NT2/D1 (cell line): ENCODE measurements around the gene CCPG1.
A peak's percentile ranks its signal among the peaks of the same experiment; 100 is the strongest.
"Not testable (repeated sequence)": the region's sequence is repeated elsewhere in the genome, so short reads cannot be mapped to it uniquely, and the experiment has no call there.

Source experiments
- DNase-seq: peaks from one replicate; pipeline ENCODE4 v3.0.0-alpha.2; 2011; ENCODE audit warnings: low read depth, low spot score
- H3K27me3 ChIP-seq: 2 replicates; pipeline ENCODE4 v1.6.0; 2011; ENCODE audit warnings: mild to moderate bottlenecking; ENCODE audit not compliant: insufficient read length, insufficient read depth
- H3K36me3 ChIP-seq: 2 replicates; pipeline ENCODE4 v1.6.1; 2011; ENCODE audit warnings: mild to moderate bottlenecking, low read length, mixed read lengths; ENCODE audit not compliant: insufficient read depth, insufficient read length
- H3K4me1 ChIP-seq: 2 replicates; pipeline ENCODE4 v1.5.1; 2011; ENCODE audit not compliant: insufficient read depth, insufficient read length
- H3K4me3 ChIP-seq: 2 replicates; pipeline ENCODE4 v1.5.1; 2011; ENCODE audit warnings: low read depth; ENCODE audit not compliant: insufficient read length
- H3K9ac ChIP-seq: 2 replicates; pipeline ENCODE4 v1.6.0; 2011; ENCODE audit warnings: low read depth; ENCODE audit not compliant: insufficient read length
- H3K9me3 ChIP-seq: 2 replicates; pipeline ENCODE4 v1.5.1; 2011; ENCODE audit warnings: mild to moderate bottlenecking, low read length; ENCODE audit not compliant: insufficient read depth
- SUZ12 ChIP-seq: IDR thresholded peaks from 2 replicates; pipeline ENCODE4 v1.6.1; 2011; ENCODE audit not compliant: insufficient read length, insufficient read depth; ENCODE audit errors: extremely low read depth
- YY1 ChIP-seq: IDR thresholded peaks from 2 replicates; pipeline ENCODE4 v1.6.1; 2011; ENCODE audit not compliant: insufficient read length, insufficient read depth
- ZNF274 ChIP-seq: IDR thresholded peaks from 2 replicates; pipeline ENCODE4 v1.6.1; 2011; ENCODE audit warnings: mild to moderate bottlenecking, low read depth, low read length

CCPG1 gene

GRCh38 chr15:55408012-55408928 lies at the start of gene CCPG1, which contains the start of gene PIERCE2:
Gene CCPG1 (minus strand): TSS chr15:55408359. CDS start chr15:55389424, 18,935 bp downstream.
Gene PIERCE2 (plus strand): TSS chr15:55408495. CDS start chr15:55408769, 274 bp downstream.
- Histone ChIP-seq H3K27me3 (no peaks in the 10 kb centered on the region), H3K36me3 (no peaks in the 10 kb centered on the region), H3K9me3 (no peaks in the 10 kb centered on the region), H3K9ac (peak within 1 kb of the TSS; percentile 87), H3K4me3 (peak within 1 kb of the TSS; percentile 72), H3K4me1 (no peaks in the 10 kb centered on the region)
- DNase-seq, result peak; percentile 91
- TF ChIP-seq ZNF274, result no peak
- TF ChIP-seq SUZ12, result no peak
- no peak for TF ChIP-seq YY1

- Histone ChIP-seq H3K9ac (no peak overlapping the region), H3K9me3 (no peaks in the 10 kb centered on the region), H3K27me3 (no peaks in the 10 kb centered on the region), H3K36me3 (no peaks in the 10 kb centered on the region), H3K4me3 (no peak overlapping the region), H3K4me1 (no peaks in the 10 kb centered on the region)
- DNase-seq, result no peak
- no peak for TF ChIP-seq ZNF274
- no peak for TF ChIP-seq YY1
- no peak for TF ChIP-seq SUZ12
Observed at GRCh38 chr15:55457401-55458022, 49.4 kb upstream of the CCPG1 start.

DNA sequence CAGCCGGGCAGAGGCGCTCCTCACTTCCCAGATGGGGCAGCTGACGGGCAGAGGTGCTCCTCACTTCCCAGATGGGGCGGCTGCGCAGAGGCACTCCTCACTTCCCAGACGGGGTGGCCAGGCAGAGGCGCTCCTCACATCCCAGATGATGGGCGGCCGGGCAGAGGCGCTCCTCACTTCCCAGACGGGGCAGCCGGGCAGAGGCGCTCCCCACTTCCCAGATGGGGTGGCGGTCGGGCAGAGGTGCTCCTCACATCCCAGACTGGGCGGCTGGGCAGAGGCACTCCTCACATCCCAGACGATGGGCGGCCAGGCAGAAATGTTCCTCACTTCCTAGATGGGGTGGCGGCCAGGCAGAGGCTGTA lies 38.9 kb upstream of the CCPG1 start:
- not testable (repeated sequence) for H3K9me3 ChIP-seq, H3K27me3 ChIP-seq, DNase-seq, H3K36me3 ChIP-seq, H3K4me3 ChIP-seq, H3K4me1 ChIP-seq, H3K9ac ChIP-seq

DNA sequence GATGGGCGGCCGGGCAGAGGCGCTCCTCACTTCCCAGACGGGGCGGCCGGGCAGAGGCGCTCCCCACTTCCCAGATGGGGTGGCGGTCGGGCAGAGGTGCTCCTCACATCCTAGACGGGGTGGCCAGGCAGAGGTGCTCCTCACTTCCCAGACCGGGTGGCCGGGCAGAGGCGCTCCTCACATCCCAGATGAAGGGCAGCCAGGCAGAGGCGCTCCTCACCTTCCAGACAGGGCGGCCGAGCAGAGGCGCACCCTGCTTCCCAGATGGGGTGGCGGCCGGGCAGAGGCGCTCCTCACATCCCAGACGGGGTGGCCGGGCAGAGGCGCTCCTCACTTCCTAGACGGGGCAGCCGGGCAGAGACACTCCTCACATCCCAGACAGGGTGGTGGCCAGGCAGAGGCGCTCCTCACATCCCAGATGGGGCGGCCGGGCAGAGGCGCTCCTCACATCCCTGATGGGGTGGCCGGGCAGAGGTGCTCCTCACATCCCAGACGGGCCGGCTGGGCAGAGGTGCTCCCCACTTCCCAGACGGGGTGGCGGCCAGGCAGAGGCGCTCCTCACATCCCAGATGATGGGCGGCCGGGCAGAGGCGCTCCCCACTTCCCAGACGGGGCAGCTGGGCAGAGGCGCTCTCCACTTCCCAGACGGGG lies 38.3 kb upstream of the CCPG1 start:
- not testable (repeated sequence) for DNase-seq, H3K36me3 ChIP-seq, H3K9ac ChIP-seq, H3K4me1 ChIP-seq, H3K9me3 ChIP-seq, H3K27me3 ChIP-seq, H3K4me3 ChIP-seq

DNA sequence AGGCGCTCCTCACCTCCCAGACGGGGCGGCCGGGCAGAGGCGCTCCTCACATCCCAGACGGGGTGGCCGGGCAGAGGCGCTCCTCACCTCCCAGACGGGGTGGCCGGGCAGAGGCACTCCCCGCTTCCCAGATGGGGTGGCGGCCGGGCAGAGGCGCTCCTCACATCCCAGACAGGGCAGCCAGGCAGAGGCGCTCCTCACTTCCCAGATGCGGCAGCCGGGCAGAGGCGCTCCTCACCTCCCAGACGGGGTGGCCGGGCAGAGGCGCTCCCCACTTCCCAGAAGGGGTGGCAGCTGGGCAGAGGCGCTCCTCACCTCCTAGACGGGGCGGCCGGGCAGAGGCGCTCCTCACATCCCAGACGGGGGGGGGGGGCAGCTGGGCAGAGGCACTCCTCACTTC lies 37.8 kb upstream of the CCPG1 start:
- H3K36me3 ChIP-seq, H3K27me3 ChIP-seq, H3K4me1 ChIP-seq, H3K4me3 ChIP-seq, DNase-seq, H3K9me3 ChIP-seq, H3K9ac ChIP-seq: not testable (repeated sequence)

- not testable (repeated sequence) for H3K27me3 ChIP-seq, H3K9ac ChIP-seq, DNase-seq, H3K9me3 ChIP-seq, H3K4me1 ChIP-seq, H3K4me3 ChIP-seq, H3K36me3 ChIP-seq
Observed at GRCh38 chr15:55443141-55443540, 35.0 kb upstream of the CCPG1 start.

DNA sequence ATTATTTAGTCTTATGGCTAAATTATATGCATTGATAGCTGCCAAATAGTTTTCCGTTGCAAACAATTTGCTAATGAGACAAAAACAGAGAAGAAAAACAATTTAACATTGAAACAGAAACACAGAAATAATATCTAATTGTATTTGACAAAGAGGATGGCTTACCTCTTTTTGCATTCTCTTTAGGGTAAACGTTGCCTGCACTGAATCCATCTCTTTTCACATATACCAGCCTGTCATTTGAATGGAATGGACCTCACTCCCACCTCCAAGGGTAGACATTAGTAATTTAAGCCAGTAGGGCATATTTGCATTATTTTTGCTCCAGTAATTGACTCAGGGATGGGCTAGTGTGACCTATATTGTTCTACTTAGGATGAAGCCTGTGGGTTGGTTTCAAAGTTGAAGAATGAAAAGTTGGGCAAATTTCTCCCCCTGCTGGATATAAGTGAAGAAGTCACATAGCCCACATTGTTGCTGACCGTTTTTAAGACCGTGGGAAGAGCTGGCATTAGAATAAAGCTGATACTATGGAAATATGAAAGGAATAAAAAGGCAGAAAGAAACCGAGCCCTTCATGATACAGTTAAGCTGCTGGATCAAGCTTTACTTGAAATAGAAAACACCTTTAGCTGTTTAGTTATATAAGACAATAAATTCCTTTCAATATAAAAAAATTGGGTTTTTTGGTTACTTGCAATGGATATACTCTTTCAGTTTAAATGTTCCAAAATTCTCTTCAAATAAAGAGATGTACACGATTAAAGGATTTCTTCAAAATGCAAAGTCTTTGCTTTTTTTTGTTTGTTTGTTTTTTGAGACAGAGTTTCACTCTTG lies 27.0 kb upstream of the CCPG1 start:
- Histone ChIP-seq H3K36me3 (no peaks in the 10 kb centered on the region), H3K4me3 (no peak overlapping the region), H3K9me3 (no peaks in the 10 kb centered on the region), H3K4me1 (no peaks in the 10 kb centered on the region), H3K27me3 (no peaks in the 10 kb centered on the region), H3K9ac (no peak overlapping the region)
- peak; percentile 32 for DNase-seq
- TF ChIP-seq ZNF274 (no peak), YY1 (no peak), SUZ12 (no peak)
